HG03558 (cell line): ENCODE results near the gene F12.
"Not testable (repeated sequence)": the region's sequence is repeated elsewhere in the genome, so short reads cannot be mapped to it uniquely, and the experiment has no call there.

Experiments used
- ATAC-seq: cut with Tn5 transposase; IDR thresholded peaks from one replicate; pipeline ENCODE4 v1.9.1; 2021; ENCODE audit warnings: moderate number of reproducible peaks; ENCODE audit not compliant: unreplicated experiment; ENCODE audit errors: extremely low read depth

F12 gene

GRCh38 chr5:177420472-177420871 is 11.1 kb upstream of the F12 start:
- not testable (repeated sequence) for ATAC-seq

- no peak for ATAC-seq
Observed at GRCh38 chr5:177419046-177419445, 9.7 kb upstream of the F12 start.

GRCh38 chr5:177417081-177417480 is 7.7 kb upstream of the F12 start:
- ATAC-seq, result not testable (repeated sequence)

DNA sequence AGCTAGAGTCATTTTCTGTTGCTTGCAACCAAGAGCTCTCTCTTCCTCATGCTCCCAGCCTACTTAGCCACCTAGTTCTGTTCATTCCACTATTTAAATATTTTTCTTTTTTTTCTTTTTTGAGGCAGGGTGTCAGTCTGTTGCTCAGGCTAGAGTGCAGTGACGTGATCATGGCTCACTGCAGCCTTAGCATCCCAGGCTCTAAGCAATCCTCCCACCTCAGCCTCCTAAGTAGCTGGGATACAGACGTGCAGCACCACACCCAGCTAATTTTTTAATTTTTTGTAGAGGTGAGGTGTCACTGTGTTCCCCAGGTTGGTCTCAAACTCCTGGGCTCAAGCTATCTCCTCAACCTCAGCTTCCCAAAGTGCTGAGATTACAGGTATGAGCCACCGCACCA is 5.1 kb upstream of the F12 start:
- no peak for ATAC-seq

DNA sequence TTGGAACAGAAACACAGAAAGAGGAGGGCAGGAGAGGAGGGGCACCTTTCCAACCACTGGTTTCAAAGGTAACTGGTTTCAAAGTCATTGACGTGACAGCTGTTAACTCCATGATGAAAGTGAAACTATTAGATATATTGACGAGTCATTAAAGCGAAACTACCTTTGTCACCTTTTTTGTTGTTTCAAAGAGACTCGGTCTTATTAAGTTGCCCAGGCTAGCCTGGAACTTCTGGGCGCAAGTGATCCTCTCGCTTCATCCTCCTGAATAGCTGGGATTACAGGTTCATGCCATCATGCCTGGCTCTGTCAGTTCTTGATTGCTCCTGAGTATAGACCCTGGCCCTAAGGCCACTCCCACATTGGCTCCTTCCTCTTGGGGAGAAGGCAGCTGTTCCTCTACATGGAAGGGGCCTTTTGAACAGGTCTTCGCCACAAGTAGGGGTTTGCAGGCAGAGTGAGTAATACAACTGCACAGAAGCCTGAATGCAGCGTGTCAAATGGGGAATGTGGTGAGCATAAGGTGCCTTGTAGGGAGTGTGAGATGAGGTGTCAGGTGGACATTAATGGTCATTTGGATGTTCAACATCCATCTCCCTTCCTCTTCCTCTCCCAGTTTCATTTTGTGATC is 3.4 kb upstream of the F12 start:
- no peak for ATAC-seq

DNA sequence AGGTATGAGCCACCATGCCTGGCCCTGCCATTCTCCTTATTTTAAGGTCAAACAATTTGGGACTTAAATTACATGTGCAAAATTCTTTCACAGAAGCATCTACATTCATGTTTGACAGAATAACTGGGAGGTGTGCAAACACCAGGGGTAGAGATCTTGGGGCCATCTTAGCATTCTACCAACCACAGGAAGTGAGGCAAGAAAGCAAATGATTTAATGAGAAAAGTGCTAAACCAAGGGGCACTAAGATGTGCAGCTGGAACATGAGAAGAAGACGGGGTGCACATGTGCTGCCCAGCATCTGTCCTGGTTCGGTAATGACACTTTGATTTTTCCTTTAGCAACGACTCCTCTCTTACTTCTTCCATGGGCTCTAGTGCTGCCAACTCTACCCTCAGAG is 1.2 kb upstream of the F12 start:
- no peak for ATAC-seq

- ATAC-seq, result no peak
Observed at GRCh38 chr5:177405805-177406204, 3.6 kb downstream of the F12 start.

- no peak for ATAC-seq
Observed at GRCh38 chr5:177405312-177405711, 4.1 kb downstream of the F12 start.

- no peak for ATAC-seq
Observed at GRCh38 chr5:177404641-177405179, 4.7 kb downstream of the F12 start.

DNA sequence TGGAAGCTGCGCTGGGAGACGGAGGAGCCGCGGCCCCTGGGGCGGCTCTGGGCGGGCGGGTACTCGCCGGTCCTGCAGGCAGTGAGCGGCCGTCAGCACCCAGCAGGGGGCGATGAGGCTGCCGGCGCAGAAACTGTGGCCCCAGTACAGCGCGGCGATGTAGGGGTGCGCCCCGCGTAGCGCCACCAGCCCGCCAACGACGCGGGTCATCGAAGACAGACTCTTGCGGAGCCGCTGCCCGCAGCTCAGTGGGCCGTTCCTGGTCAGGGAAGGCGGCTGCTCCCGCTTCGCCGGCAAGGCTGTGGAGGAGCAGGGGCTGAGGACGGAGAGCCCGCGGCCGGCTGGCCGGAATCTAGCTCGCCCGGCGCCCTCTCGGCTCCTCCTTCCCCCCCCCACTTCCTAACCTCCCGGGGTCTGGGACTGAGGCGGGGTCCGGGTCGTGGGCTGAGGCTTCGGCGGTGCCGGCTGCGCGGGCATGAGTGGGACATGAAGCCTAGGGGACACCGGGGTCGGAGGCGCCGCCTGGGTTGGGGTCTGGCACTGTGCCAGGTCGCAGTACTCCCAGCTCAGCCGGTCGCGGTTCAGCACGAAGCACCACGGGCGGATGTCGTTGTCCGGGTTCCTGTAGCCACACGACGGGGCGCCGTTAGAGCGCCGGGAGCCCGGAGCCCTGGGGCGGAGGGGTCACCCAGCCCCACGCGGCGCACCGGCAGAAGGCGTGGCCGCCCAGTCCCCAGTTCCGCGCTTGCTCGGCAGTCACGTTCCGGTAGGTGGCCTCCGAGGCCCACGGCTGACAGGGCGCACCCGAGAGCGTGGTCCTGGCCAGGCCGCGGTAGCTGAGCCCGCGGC is 5.3 kb downstream of the F12 start:
- peak; percentile 45 for ATAC-seq

GRCh38 chr5:177403102-177403791 is 6.1 kb downstream of the F12 start:
- no peak for ATAC-seq

- no peak for ATAC-seq
Observed at GRCh38 chr5:177402271-177403043, 6.9 kb downstream of the F12 start.

DNA sequence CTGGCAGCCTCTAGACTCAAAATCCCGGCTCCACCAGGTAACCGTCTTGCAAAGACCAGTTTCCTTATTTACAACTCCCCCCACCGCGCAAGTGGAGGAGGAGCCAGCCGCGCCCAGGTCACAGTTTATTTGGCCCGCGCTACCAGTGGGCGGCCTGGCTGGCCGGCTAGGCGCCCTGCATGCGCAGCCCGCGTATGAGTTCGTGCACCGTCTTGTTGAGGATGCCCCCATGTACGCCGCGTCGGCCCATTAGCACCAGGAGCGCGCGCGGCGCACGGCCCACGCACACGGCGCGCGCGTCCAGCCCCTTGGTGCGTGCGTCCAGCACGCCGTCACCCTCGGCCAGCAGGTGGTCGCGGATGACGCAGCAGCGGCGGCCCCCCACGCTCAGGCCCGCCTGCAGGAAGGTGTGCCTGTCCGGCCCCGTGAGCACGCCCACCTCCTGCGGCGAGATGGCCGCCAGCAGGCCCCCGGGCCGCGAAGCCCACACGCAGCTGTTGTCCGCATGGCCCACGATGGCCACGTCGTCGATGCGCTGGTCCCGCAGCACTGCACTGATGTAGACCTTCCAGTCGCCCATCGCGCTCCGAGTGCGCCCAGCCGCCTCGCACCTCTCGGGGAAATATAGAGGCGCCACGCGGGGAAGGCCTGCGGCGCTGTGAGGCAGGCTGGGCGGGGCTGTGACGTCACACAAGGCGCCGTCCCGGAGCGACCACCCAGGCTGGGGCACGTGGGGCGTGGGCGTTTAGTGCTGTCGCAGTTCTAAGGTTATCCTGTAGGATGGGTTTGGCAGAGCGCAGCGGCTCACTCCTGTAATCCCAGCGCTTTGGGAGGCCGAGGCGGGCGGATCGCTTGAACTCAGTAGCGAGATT is 9.1 kb downstream of the F12 start, which contains the start of gene PFN3:
Gene PFN3, minus strand, starts transcription at position 665 of the 872 bp plus-strand sequence. Its CDS starts 85 bp downstream, at position 580.
- no peak for ATAC-seq

GRCh38 chr5:177397875-177398390 is 11.4 kb downstream of the F12 start:
- ATAC-seq, result no peak

DNA sequence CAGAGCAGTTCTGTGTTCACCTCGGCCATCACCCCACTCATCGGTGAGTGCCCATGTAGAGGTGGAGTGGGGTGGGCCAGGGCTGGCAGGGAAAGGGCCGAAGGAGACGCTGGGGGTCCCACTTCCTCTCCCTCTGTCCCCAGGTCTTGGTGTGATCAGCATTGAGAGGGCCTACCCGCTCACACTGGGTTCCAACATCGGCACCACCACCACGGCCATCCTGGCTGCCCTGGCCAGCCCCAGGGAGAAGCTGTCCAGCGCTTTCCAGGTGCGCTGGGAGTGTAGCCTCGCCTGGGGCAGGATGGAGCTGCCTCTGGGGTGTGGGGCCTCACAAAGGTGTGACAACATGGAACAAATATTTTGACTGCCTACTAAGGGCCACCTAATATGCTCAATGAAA is 12.6 kb downstream of the F12 start:
- ATAC-seq, result no peak

DNA sequence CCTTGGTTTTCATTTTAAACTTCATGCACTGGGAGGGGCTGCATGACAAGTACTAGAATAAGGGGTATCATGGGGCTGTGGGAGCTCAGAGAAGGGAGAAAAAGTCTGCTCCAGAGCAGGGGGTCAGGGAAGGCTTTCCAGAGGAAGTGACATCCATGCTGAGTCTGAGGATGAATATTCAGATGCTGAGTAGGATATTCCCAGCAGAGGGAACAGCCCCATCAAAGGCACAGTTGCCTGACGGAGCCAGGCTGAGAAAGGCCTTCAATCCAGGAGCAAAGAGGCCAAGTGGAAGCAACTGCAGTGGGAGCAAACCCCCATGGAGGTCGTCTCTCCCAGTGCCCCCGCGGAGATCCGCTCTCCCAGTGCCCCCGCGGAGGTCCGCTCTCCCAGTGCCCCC is 13.3 kb downstream of the F12 start:
- ATAC-seq, result no peak

DNA sequence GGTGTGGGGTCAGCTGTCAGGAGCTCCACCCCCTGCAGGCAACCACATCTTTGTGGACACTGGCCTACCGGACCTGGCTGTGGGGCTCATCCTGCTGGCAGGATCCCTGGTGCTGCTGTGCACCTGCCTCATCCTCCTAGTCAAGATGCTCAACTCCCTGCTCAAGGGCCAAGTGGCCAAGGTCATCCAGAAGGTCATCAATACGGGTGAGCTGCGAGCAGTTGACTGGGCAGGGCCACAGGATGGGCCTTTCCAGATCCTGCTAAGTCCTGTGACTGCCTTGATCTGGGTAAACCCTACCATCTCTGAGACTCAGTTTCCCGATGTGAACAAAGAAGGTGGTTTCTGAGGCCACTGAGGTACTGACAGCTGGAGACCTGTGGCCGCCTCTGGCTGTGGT is 15.4 kb downstream of the F12 start:
- no peak for ATAC-seq

DNA sequence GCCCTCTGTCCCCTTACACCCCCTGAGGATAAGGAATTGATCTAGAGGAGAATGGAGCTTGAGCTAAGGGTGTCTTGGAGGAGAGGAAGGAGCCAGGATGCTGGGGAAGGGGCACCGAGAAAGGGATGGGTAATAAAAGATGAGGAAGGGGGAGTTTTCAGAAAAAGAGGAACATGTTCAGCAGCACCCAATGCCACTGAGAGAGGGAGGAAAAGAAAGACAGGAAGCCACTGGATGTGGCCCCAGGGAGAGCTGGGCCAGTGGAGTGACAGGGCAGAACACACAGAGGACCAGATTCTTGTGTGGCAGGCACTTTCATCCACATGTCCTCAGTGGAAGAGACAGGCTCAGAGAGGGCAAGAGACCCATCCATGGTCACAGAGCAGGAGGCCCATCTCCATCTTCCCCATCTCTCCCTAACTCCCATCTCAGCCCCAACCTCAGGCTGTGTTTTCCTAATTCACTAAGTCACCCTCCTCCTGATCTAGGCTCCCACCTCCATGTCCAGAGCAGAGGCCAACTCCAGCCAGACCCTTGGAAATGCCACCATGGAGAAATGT is 16.1 kb downstream of the F12 start:
- no peak for ATAC-seq

DNA sequence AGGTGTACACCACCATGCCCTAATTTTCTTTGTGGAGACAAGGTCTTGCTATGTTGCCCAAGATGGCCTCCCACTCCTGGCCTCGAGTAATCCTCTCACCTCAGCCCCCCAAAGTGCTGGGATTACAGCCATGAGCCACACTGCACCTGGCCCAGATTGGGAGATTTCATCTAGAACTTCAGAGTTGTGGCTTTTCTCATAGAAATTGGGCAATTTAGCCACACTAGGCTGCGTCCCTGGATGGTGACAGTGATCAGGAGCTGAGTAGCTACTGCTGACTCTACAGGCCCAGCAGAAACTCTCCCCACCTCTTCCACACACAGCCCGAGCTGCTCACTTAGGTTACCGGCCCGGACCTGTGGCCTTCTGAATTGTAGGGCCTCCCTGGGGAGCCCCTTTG is 16.6 kb downstream of the F12 start:
- no peak for ATAC-seq
